Measurements from ENCODE around the gene ANKS3. TPM values are rescaled to one million over a fixed set of nuclear protein-coding genes. Genes with fewer than 3 reads are reported as not detected.

The ANKS3 gene
- total and polyA plus RNA-seq, 10 of the 15 experiments (the other 5 are each of a cell fraction or from before 2014, with no cell fraction given) = 0.29 to 14.2 (median 8.5) TPM

DNA sequence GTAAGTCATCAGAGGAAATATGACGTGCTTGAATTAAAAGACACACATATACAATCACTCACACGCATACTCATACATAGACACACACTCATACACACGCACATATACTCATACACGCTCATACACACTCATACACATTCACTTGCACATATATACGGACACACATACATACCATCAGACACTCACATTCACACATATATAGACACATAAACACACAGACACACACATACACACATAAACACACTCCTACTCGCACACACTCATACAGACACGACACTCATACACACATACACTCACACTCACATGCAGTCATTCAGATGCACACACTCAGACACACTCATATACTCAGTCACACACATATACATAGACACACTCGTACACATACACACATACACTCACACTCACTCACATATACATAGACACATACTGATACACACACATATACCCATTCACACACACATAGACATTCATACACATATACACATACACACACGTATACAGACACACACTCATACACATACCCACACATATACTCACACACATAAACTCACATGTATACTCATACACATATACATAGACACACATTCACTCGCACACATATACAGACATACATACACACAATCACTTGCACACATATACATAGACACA lies 65.6 kb downstream of the ANKS3 start:
- TSS peak; percentile 44 for BruUV-seq (replicated peaks)
- no peak overlapping the region for H3K27ac ChIP-seq (ENCODE audit: control insufficient read depth, insufficient read depth)
- 98% methylated on average over 10 of the region's 10 CpGs for WGBS (ENCODE audit: insufficient coverage, insufficient replicate concordance, low lambda C conversion rate, missing lambda C conversion rate)
- no peak overlapping the region for H3K9ac ChIP-seq (ENCODE audit: control insufficient read depth, insufficient read depth, low read length)
- SMC1A ChIA-PET (ENCODE audit: uncharacterized antibody, unreplicated experiment) = no interaction called here
- H3K4me3 ChIP-seq = no peak overlapping the region
- no peaks in the 10 kb centered on the region for H3K79me2 ChIP-seq (ENCODE audit: control insufficient read depth, insufficient read depth, low read length)
- H2AFZ ChIP-seq (ENCODE audit: control insufficient read depth, low read depth, low read length) = no peak overlapping the region
- peaks cover 16 to 37% of the 10 kb centered on the region in 2 experiments; a peak in 3 of 4 replicates for H3K36me3 ChIP-seq (ENCODE audit: control insufficient read depth in 2 of 2, insufficient read depth in 2 of 2, low read length in 1 of 2)
- TF ChIP-seq HDGF (IDR thresholded peaks at IDR 0.05) (peak; percentile 60; the same call in 1 of the 2 replicates), HDAC2 (IDR thresholded peaks at IDR 0.05) (no peak), SRF (IDR thresholded peaks at IDR 0.05; ENCODE audit: low read depth in 2 of 2, low read length in 2 of 2) (no peak), NFIC (IDR thresholded peaks at IDR 0.05; ENCODE audit: low read depth, low read length) (peak; percentile 69)
- TF ChIP-seq, protein P1, sequence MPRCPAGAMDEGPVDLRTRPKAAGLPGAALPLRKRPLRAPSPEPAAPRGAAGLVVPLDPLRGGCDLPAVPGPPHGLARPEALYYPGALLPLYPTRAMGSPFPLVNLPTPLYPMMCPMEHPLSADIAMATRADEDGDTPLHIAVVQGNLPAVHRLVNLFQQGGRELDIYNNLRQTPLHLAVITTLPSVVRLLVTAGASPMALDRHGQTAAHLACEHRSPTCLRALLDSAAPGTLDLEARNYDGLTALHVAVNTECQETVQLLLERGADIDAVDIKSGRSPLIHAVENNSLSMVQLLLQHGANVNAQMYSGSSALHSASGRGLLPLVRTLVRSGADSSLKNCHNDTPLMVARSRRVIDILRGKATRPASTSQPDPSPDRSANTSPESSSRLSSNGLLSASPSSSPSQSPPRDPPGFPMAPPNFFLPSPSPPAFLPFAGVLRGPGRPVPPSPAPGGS (IDR thresholded peaks at IDR 0.05; ENCODE audit: borderline replicate concordance, insufficient read depth, low read depth, low read length, poor library complexity, severe bottlenecking) = peak; percentile 78
- DNase-seq (ENCODE audit: low read depth, low spot score) = no peak
- no peak overlapping the region for H3K4me2 ChIP-seq (ENCODE audit: control insufficient read depth, insufficient read depth)
- CTCF ChIA-PET = no interaction called here
- POLR2A ChIA-PET = no interaction called here
- ATAC-seq = no peak
- in situ Hi-C loops (cut with MboI) = no loop called here
- H3K27me3 ChIP-seq (replicated peaks in 1 of 2; ENCODE audit: control insufficient read depth in 2 of 2, insufficient read depth in 2 of 2, low read length in 1 of 2) = no peaks in the 10 kb centered on the region
- RAD21 ChIA-PET (ENCODE audit: unreplicated experiment) = no interaction called here
- no peaks in the 10 kb centered on the region; the same call in 1 of the 2 replicates for H4K20me1 ChIP-seq (ENCODE audit: control insufficient read depth, insufficient read depth)
- intact Hi-C loops (cut with micrococcal nuclease; ENCODE audit: unreplicated experiment) = no loop called here
- H3K9me3 ChIP-seq (replicated peaks; ENCODE audit: control insufficient read depth, insufficient read depth, low read length) = no peaks in the 10 kb centered on the region
- H3K4me1 ChIP-seq (ENCODE audit: control insufficient read depth, insufficient read depth, low read length) = peaks cover 16% of the 10 kb centered on the region
- FAIRE-seq = no peak
